NT2/D1 (cell line): Measurements from ENCODE around the gene TMEM203.

Source experiments
- YY1 ChIP-seq: IDR thresholded peaks from 2 replicates; pipeline ENCODE4 v1.6.1; 2011; ENCODE audit not compliant: insufficient read length, insufficient read depth
- ZNF274 ChIP-seq: IDR thresholded peaks from 2 replicates; pipeline ENCODE4 v1.6.1; 2011; ENCODE audit warnings: mild to moderate bottlenecking, low read depth, low read length

DNA sequence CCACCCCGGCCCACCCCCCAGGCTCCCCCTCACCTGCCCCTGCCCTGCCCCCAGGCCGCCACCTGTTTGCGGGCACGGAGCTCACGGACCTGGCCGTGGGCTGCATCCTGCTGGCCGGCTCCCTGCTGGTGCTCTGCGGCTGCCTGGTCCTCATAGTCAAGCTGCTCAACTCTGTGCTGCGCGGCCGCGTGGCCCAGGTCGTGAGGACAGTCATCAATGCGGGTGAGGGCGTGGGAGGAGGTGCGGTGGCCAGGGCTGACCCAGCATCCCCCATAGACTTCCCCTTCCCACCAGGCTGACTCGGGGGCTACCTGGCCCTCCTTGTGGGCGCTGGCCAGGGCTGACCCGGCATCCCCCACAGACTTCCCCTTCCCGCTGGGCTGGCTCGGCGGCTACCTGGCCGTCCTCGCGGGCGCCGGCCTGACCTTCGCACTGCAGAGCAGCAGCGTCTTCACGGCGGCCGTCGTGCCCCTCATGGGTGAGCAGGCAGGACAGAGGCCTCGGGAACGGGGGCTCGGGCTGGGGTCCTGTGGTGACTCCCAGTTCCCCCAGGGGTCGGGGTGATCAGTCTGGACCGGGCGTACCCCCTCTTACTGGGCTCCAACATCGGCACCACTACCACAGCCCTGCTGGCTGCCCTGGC, 28.7 kb upstream of the TMEM203 start:
- TF ChIP-seq ZNF274 = no peak
- no peak for TF ChIP-seq YY1
